Retinal pigment epithelial cell (primary cell): ENCODE measurements around the gene SH3RF3.

ENCODE experiments used
- DNase-seq: peaks from one replicate; pipeline ENCODE4 v3.0.0-alpha.2; 2010; ENCODE audit warnings: low read depth
- H3K4me3 ChIP-seq: 2 replicates; pipeline ENCODE4 v1.5.1; 2011; ENCODE audit warnings: mild to moderate bottlenecking, low read length, control low read depth, moderate library complexity
- CTCF ChIP-seq: conservative IDR thresholded peaks from 2 replicates; pipeline ENCODE4 v1.5.1; 2011; ENCODE audit warnings: low read depth, low read length, control low read depth, inconsistent platforms

Gene SH3RF3

GRCh38 chr2:109528811-109529501, 400.0 kb downstream of the SH3RF3 start:
- TF ChIP-seq CTCF: no peak
- no peak for DNase-seq
- H3K4me3 ChIP-seq: no peak overlapping the region

- no peak for DNase-seq
- no peak for TF ChIP-seq CTCF
Measured at GRCh38 chr2:109529532-109530449, 400.8 kb downstream of the SH3RF3 start.

GRCh38 chr2:109530712-109531111, 401.7 kb downstream of the SH3RF3 start:
- no peak for TF ChIP-seq CTCF
- H3K4me3 ChIP-seq: no peak overlapping the region
- no peak for DNase-seq

More at GRCh38 chr2:109529532-109530449, 400.8 kb downstream of the SH3RF3 start:
- no peak overlapping the region for H3K4me3 ChIP-seq

GRCh38 chr2:109531221-109531620, 402.2 kb downstream of the SH3RF3 start:
- no peak for TF ChIP-seq CTCF
- H3K4me3 ChIP-seq: no peak overlapping the region
- no peak for DNase-seq

- TF ChIP-seq CTCF: no peak
- no peak overlapping the region for H3K4me3 ChIP-seq
- DNase-seq: no peak
Measured at GRCh38 chr2:109531896-109532727, 403.1 kb downstream of the SH3RF3 start.

GRCh38 chr2:109532728-109533076, 403.7 kb downstream of the SH3RF3 start:
- H3K4me3 ChIP-seq: no peak overlapping the region
- TF ChIP-seq CTCF: no peak
- no peak for DNase-seq
